Renal pelvis (tissue), 4 donors: Measurements from ENCODE around the gene SLC2A1. TPM values are rescaled to one million over a fixed set of nuclear protein-coding genes. Genes with fewer than 3 reads are reported as not detected.

Source experiments
- DNase-seq: peaks from one replicate; pipeline ENCODE4 v3.0.0-alpha.2; 2013
- polyA plus RNA-seq, 3 donors: library from polyadenylated mRNA; unstranded; fragments of 120-200 nt; gene quantifications; one replicate each; pipeline ENCODE4 v1.2.1, GENCODE V29; 2013; ENCODE audit not compliant: insufficient read length in 3 of 3

The SLC2A1 gene
- polyA plus RNA-seq, 3 donors: 44.5 to 48.1 (median 45.5) TPM

GRCh38 chr1:42983253-42983652 is 24.6 kb upstream of the SLC2A1 start:
- no peak for DNase-seq

- DNase-seq: no peak
These were observed 24.0 kb upstream of the SLC2A1 start for GRCh38 chr1:42982641-42983040.

- DNase-seq: no peak
These were observed 23.2 kb upstream of the SLC2A1 start for GRCh38 chr1:42981871-42982270.

GRCh38 chr1:42981255-42981805 is 22.7 kb upstream of the SLC2A1 start:
- no peak for DNase-seq

- DNase-seq: no peak
These were observed 21.5 kb upstream of the SLC2A1 start for GRCh38 chr1:42979896-42980800.

GRCh38 chr1:42979036-42979430 is 20.4 kb upstream of the SLC2A1 start:
- DNase-seq: no peak

- DNase-seq: no peak
These were observed 19.8 kb upstream of the SLC2A1 start for GRCh38 chr1:42978317-42979035.

GRCh38 chr1:42977653-42978052 is 19.0 kb upstream of the SLC2A1 start:
- DNase-seq: no peak

GRCh38 chr1:42975561-42976225 is 17.0 kb upstream of the SLC2A1 start:
- no peak for DNase-seq

GRCh38 chr1:42974767-42975437 is 16.2 kb upstream of the SLC2A1 start:
- DNase-seq: no peak

GRCh38 chr1:42973799-42974198 is 15.1 kb upstream of the SLC2A1 start:
- DNase-seq: no peak

- no peak for DNase-seq
These were observed 14.6 kb upstream of the SLC2A1 start for GRCh38 chr1:42973286-42973685.

GRCh38 chr1:42971841-42972291 is 13.2 kb upstream of the SLC2A1 start:
- no peak for DNase-seq

GRCh38 chr1:42970143-42970542 is 11.5 kb upstream of the SLC2A1 start:
- DNase-seq: no peak

- no peak for DNase-seq
These were observed 10.0 kb upstream of the SLC2A1 start for GRCh38 chr1:42968654-42969053.

- DNase-seq: no peak
These were observed 8.3 kb upstream of the SLC2A1 start for GRCh38 chr1:42966688-42967612.

GRCh38 chr1:42965378-42965777 is 6.7 kb upstream of the SLC2A1 start:
- DNase-seq: no peak

- DNase-seq: no peak
These were observed 5.6 kb upstream of the SLC2A1 start for GRCh38 chr1:42964044-42964812.

GRCh38 chr1:42963378-42964043 is 4.8 kb upstream of the SLC2A1 start:
- DNase-seq: peak; percentile 48
